ENCODE measurements around the gene DNAJC21.
"Not testable (repeated sequence)": the region's sequence is repeated elsewhere in the genome, so short reads cannot be mapped to it uniquely, and the experiment has no call there.

GRCh38 chr5:34971655-34972054 is 42.3 kb downstream of the DNAJC21 start:
- TF ChIP-seq EZH2phosphoT487 (conservative IDR thresholded peaks at IDR 0.05; ENCODE audit: low read length); CTCF (IDR thresholded peaks at IDR 0.05; ENCODE audit: insufficient read depth, low read length, poor library complexity, severe bottlenecking): not testable (repeated sequence)
